HEK293 (cell line): Measurements from ENCODE around the gene PARVA.
A peak's percentile ranks its signal among the peaks of the same experiment; 100 is the strongest.

Experiments
- CTCF ChIA-PET: fragments of 350-600 bp; formaldehyde crosslinking; extraction: SDS; loops from one replicate; lab custom pipeline; 2021; ENCODE audit warnings: antibody characterized with exemption; lab: Yijun Ruan, JAX
- POLR2A ChIA-PET: fragments of 300-600 bp; formaldehyde crosslinking; extraction: SDS; loops from one replicate; lab custom pipeline; 2020; ENCODE audit warnings: antibody characterized with exemption, inconsistent platforms; lab: Yijun Ruan, JAX
- H3K27ac ChIP-seq: fragments of 200-500 bp; sonication (Bioruptor generic); 2 replicates; pipeline ENCODE4 v1.5.1; 2014; ENCODE audit warnings: low read depth, low read length, control low read depth, inconsistent platforms; ENCODE audit errors: extremely low read depth
- H3K36me3 ChIP-seq, 2 experiments: fragments of 200-500 bp in 1 of 2; sonication (Bioruptor generic) in 1 of 2; 1 replicate in 1 of 2; 2 replicates in 1 of 2; pipeline ENCODE4 v1.5.1; 2014 to 2017; ENCODE audit warnings: inconsistent platforms in 2 of 2, low read length in 2 of 2; ENCODE audit not compliant: control insufficient read depth in 2 of 2, insufficient read depth in 1 of 2
- H3K4me1 ChIP-seq: fragments of 200-500 bp; sonication (Bioruptor generic); 2 replicates; pipeline ENCODE4 v1.5.1; 2014; ENCODE audit warnings: mild to moderate bottlenecking, low read length, inconsistent platforms; ENCODE audit not compliant: control insufficient read depth, insufficient read depth
- H3K4me3 ChIP-seq: 2 replicates; pipeline ENCODE4 v1.5.1; 2011; ENCODE audit warnings: low read depth, mild to moderate bottlenecking, control low read depth, low read length, moderate library complexity
- H3K9me3 ChIP-seq: fragments of 200-500 bp; sonication (Bioruptor generic); 2 replicates; pipeline ENCODE4 v1.5.1; 2014; ENCODE audit warnings: low read depth, low read length, inconsistent platforms; ENCODE audit not compliant: control insufficient read depth, insufficient read depth
- BCL11B ChIP-seq: fragments of 450-650 bp; formaldehyde crosslinking; IDR thresholded peaks from 2 replicates; pipeline ENCODE4 v1.5.1; 2016; ENCODE audit warnings: low read depth, missing biosample characterization, missing genetic modification characterization
- IKZF3 ChIP-seq: fragments of 450-650 bp; IDR thresholded peaks from 2 replicates; pipeline ENCODE4 v1.5.0; 2018; ENCODE audit warnings: missing biosample characterization, mild to moderate bottlenecking, missing genetic modification characterization, moderate library complexity
- OVOL3 ChIP-seq: fragments of 450-650 bp; formaldehyde crosslinking; IDR thresholded peaks from 2 replicates; pipeline ENCODE4 v1.5.1; 2016; ENCODE audit warnings: missing biosample characterization, missing genetic modification characterization
- PRDM1 ChIP-seq: fragments of 450-650 bp; formaldehyde crosslinking; IDR thresholded peaks from 2 replicates; pipeline ENCODE4; 2016; ENCODE audit warnings: missing biosample characterization, missing genetic modification characterization
- SP3 ChIP-seq: fragments of 450-650 bp; formaldehyde crosslinking; IDR thresholded peaks from 2 replicates; pipeline ENCODE4 v1.5.1; 2016; ENCODE audit warnings: missing biosample characterization, missing genetic modification characterization
- TSHZ1 ChIP-seq: fragments of 450-650 bp; formaldehyde crosslinking; IDR thresholded peaks from 2 replicates; pipeline ENCODE4 v1.5.1; 2016; ENCODE audit warnings: missing biosample characterization, missing genetic modification characterization, borderline replicate concordance
- YY1 ChIP-seq: fragments of 450-650 bp; formaldehyde crosslinking; IDR thresholded peaks from 2 replicates; pipeline ENCODE4 v1.5.1; 2018; ENCODE audit warnings: missing biosample characterization, missing genetic modification characterization
- ZBTB48 ChIP-seq: fragments of 450-650 bp; formaldehyde crosslinking; IDR thresholded peaks from 2 replicates; pipeline ENCODE4 v1.5.1; 2016; ENCODE audit warnings: missing biosample characterization, missing genetic modification characterization
- ZIC2 ChIP-seq: fragments of 450-650 bp; formaldehyde crosslinking; IDR thresholded peaks from 2 replicates; pipeline ENCODE4 v1.5.1; 2016; ENCODE audit warnings: missing biosample characterization, missing genetic modification characterization
- ZNF148 ChIP-seq: fragments of 450-650 bp; formaldehyde crosslinking; IDR thresholded peaks from 2 replicates; pipeline ENCODE4 v1.5.0; 2017; ENCODE audit warnings: missing biosample characterization, missing genetic modification characterization, borderline replicate concordance
- ZNF335 ChIP-seq: fragments of 450-650 bp; formaldehyde crosslinking; conservative IDR thresholded peaks from 2 replicates; pipeline ENCODE4 v1.5.1; 2016; ENCODE audit warnings: missing biosample characterization, missing genetic modification characterization
- ZNF530 ChIP-seq: fragments of 450-650 bp; formaldehyde crosslinking; IDR thresholded peaks from 2 replicates; pipeline ENCODE4 v1.5.1; 2016; ENCODE audit warnings: low read depth, missing biosample characterization, missing genetic modification characterization
- ZNF544 ChIP-seq: fragments of 450-650 bp; formaldehyde crosslinking; IDR thresholded peaks from 2 replicates; pipeline ENCODE4 v1.5.0; 2017; ENCODE audit warnings: missing biosample characterization, missing genetic modification characterization
- ZNF549 ChIP-seq: fragments of 450-650 bp; IDR thresholded peaks from 2 replicates; pipeline ENCODE4 v1.5.1; 2018; ENCODE audit warnings: missing biosample characterization, missing genetic modification characterization, mild to moderate bottlenecking, inconsistent platforms, moderate library complexity
- ZNF580 ChIP-seq: fragments of 450-650 bp; formaldehyde crosslinking; IDR thresholded peaks from 2 replicates; pipeline ENCODE4 v1.5.1; 2016; ENCODE audit warnings: missing biosample characterization, missing genetic modification characterization
- ZNF654 ChIP-seq: fragments of 450-650 bp; formaldehyde crosslinking; IDR thresholded peaks from 2 replicates; pipeline ENCODE4 v1.5.1; 2016; ENCODE audit warnings: low read depth, missing biosample characterization, missing genetic modification characterization
- ZNF670 ChIP-seq: fragments of 450-650 bp; formaldehyde crosslinking; IDR thresholded peaks from 2 replicates; pipeline ENCODE4 v1.5.1; 2016; ENCODE audit warnings: missing biosample characterization, missing genetic modification characterization, low read depth
- ZSCAN16 ChIP-seq: fragments of 450-650 bp; formaldehyde crosslinking; IDR thresholded peaks from 2 replicates; pipeline ENCODE4 v1.5.1; 2016; ENCODE audit warnings: missing biosample characterization, missing genetic modification characterization
- ZSCAN30 ChIP-seq: fragments of 450-650 bp; IDR thresholded peaks from 2 replicates; pipeline ENCODE4 v1.5.1; 2018; ENCODE audit warnings: missing biosample characterization, mild to moderate bottlenecking, missing genetic modification characterization, moderate library complexity
- TF ChIP-seq, protein P1 (sequence below): fragments of 450-650 bp; formaldehyde crosslinking; IDR thresholded peaks from 2 replicates; pipeline ENCODE4 v1.5.1; 2016; ENCODE audit warnings: missing biosample characterization, missing genetic modification characterization
- TF ChIP-seq, protein P2 (sequence below): fragments of 450-650 bp; formaldehyde crosslinking; IDR thresholded peaks from 2 replicates; pipeline ENCODE4 v1.5.1; 2017; ENCODE audit warnings: missing biosample characterization, missing genetic modification characterization

Gene PARVA

DNA sequence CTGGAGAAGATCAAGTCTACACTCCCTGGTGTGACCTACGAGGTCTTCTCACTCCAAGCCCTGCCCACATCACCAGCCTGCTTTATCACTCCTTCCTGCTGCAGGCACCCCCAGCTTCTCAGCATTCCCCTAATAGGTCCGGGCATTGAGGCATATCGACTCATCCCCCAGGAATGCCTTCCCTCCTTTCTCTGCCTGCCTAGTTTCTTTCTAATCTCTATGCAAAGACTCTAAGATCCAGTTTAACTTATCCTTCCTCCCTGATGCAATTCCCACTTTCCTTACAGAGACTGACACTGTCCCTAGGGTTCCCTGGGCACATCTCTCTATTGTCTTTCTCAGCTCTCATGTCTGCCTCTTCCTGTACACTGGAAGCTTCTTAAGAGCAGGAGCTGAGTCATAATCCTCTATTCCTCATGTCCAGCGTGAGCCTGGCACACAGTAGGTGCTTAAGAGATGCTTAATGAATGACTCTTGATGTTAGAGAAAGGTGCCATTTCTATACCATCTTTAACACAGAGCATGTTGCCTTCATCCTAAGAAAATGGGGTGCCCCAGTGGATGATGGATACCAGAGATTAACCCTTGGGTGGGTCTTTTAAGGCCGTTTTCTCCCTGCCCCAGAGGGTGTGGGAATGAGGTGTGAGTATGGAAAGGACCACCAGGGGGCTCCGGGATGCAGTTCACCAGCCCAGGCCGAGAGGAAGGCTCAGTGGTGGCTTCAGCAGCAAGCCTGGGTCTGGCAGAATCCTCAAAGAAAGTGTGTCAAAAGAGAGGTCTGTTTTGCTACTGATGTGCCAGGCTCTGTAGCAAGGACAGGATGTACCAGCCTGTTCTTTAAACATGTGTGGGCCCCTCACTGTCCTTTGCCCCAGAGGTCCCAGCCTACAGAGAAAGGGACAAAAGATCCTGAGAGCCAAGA lies 34.7 kb downstream of the PARVA start:
- ChIA-PET CTCF (interaction anchor here (0.6 to 2.7 kb wide), 24 partner anchors 8 to 482 kb away, joined by 3 to 9 read pairs (median 4); no protein-coding TSS in a partner anchor), POLR2A (interaction anchor here (1.8 kb wide), 1 partner anchor 35 kb away, joined by 6 read pairs; the partner anchor contains the start of gene PARVA)
- Histone ChIP-seq H3K36me3 (no peaks in the 10 kb centered on the region), H3K4me3 (no peak overlapping the region), H3K27ac (no peak overlapping the region), H3K9me3 (no peaks in the 10 kb centered on the region), H3K4me1 (no peaks in the 10 kb centered on the region)
- no peak for TF ChIP-seq SP3 (tag by site-specific recombination)
- TF ChIP-seq ZNF654: peak; percentile 26
- TF ChIP-seq ZNF670: no peak
- TF ChIP-seq ZBTB48 (tag by site-specific recombination): peak; percentile 56; the same call in 1 of the 2 replicates
- TF ChIP-seq ZSCAN16: no peak
- no peak for TF ChIP-seq YY1
- TF ChIP-seq, protein P1, sequence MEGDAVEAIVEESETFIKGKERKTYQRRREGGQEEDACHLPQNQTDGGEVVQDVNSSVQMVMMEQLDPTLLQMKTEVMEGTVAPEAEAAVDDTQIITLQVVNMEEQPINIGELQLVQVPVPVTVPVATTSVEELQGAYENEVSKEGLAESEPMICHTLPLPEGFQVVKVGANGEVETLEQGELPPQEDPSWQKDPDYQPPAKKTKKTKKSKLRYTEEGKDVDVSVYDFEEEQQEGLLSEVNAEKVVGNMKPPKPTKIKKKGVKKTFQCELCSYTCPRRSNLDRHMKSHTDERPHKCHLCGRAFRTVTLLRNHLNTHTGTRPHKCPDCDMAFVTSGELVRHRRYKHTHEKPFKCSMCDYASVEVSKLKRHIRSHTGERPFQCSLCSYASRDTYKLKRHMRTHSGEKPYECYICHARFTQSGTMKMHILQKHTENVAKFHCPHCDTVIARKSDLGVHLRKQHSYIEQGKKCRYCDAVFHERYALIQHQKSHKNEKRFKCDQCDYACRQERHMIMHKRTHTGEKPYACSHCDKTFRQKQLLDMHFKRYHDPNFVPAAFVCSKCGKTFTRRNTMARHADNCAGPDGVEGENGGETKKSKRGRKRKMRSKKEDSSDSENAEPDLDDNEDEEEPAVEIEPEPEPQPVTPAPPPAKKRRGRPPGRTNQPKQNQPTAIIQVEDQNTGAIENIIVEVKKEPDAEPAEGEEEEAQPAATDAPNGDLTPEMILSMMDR (tag by site-specific recombination): peak; percentile 43
- TF ChIP-seq ZNF549 (tag by site-specific recombination): no peak
- no peak for TF ChIP-seq BCL11B (tag by site-specific recombination)
- 0 out of 2 replicates have a peak, but pooled peaks have one; percentile 16 for TF ChIP-seq ZIC2
- TF ChIP-seq ZNF530: no peak
- TF ChIP-seq ZSCAN30 (tag by site-specific recombination): peak; percentile 29; the same call in 1 of the 2 replicates
- no peak for TF ChIP-seq IKZF3
- TF ChIP-seq ZNF335: peak; percentile 44
- TF ChIP-seq ZNF544 (tag by site-specific recombination): no peak
- TF ChIP-seq PRDM1: peak; percentile 63; the same call in 1 of the 2 replicates
- TF ChIP-seq ZNF580 (tag by site-specific recombination): no peak
- TF ChIP-seq ZNF148 (tag by site-specific recombination): no peak
- TF ChIP-seq TSHZ1 (tag by site-specific recombination): no peak
- TF ChIP-seq OVOL3 (tag by site-specific recombination): no peak
- TF ChIP-seq, protein P2, sequence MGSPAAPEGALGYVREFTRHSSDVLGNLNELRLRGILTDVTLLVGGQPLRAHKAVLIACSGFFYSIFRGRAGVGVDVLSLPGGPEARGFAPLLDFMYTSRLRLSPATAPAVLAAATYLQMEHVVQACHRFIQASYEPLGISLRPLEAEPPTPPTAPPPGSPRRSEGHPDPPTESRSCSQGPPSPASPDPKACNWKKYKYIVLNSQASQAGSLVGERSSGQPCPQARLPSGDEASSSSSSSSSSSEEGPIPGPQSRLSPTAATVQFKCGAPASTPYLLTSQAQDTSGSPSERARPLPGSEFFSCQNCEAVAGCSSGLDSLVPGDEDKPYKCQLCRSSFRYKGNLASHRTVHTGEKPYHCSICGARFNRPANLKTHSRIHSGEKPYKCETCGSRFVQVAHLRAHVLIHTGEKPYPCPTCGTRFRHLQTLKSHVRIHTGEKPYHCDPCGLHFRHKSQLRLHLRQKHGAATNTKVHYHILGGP (tag by site-specific recombination): no peak
